PC-3 (cell line): ENCODE results near the gene SLC9B2. TPM values are rescaled to one million over a fixed set of nuclear protein-coding genes. Genes with fewer than 3 reads are reported as not detected.

Source experiments
- ATAC-seq: fragments of 200-7000 bp; cut with Tn5 transposase; 2 replicates; pipeline ENCODE4 v1.9.1; 2020; ENCODE audit warnings: mild to moderate bottlenecking, moderate library complexity
- BruUV-seq: library from RNA; stranded (reverse); fragments of 400-500 nt; replicated peaks from 2 replicates; lab custom pipeline; 2021; lab: Mats Ljungman, UMichigan
- CTCF ChIA-PET: fragments of 300-600 bp; sonication (Branson Sonifier 250); formaldehyde crosslinking; loops from one replicate; lab custom pipeline; 2022; ENCODE audit warnings: antibody characterized with exemption; lab: Charles Lee
- POLR2A ChIA-PET: fragments of 300-600 bp; sonication (Branson Sonifier 250); formaldehyde crosslinking; loops from one replicate; lab custom pipeline; 2022; ENCODE audit warnings: antibody characterized with exemption; ENCODE audit not compliant: unreplicated experiment; lab: Charles Lee
- DNase-seq: peaks from one replicate; pipeline ENCODE4 v3.0.0-alpha.2; 2015
- H2AFZ ChIP-seq: fragments of 300-600 bp; sonication (generic); 2 replicates; pipeline ENCODE4 v1.6.0; 2016; ENCODE audit warnings: antibody characterized with exemption, low read length
- H3F3A ChIP-seq: fragments of 300-600 bp; sonication (generic); one replicate; pipeline ENCODE4 v1.6.0; 2017; ENCODE audit warnings: antibody characterized with exemption, low read length, control low read depth, mild to moderate bottlenecking; ENCODE audit not compliant: unreplicated experiment
- H3K27ac ChIP-seq: fragments of 300-600 bp; sonication (generic); 2 replicates; pipeline ENCODE4 v1.5.1; 2016; ENCODE audit warnings: mild to moderate bottlenecking, low read length
- H3K27me3 ChIP-seq: fragments of 300-600 bp; sonication (generic); 2 replicates; pipeline ENCODE4 v1.6.1; 2016; ENCODE audit warnings: low read length, mixed read lengths
- H3K36me3 ChIP-seq: fragments of 300-600 bp; sonication (generic); 2 replicates; pipeline ENCODE4 v1.6.1; 2016; ENCODE audit warnings: low read depth, mixed run types, low read length, mixed read lengths
- H3K4me1 ChIP-seq: fragments of 300-600 bp; sonication (generic); 2 replicates; pipeline ENCODE4 v1.5.1; 2016; ENCODE audit warnings: low read length; ENCODE audit not compliant: insufficient read depth
- H3K4me2 ChIP-seq: fragments of 300-600 bp; sonication (generic); 2 replicates; pipeline ENCODE4 v1.6.0; 2016; ENCODE audit warnings: low read length
- H3K4me3 ChIP-seq: fragments of 300-600 bp; sonication (generic); 2 replicates; pipeline ENCODE4 v1.5.1; 2016; ENCODE audit warnings: mild to moderate bottlenecking, low read length, mixed read lengths
- H3K79me2 ChIP-seq: fragments of 300-600 bp; sonication (generic); 2 replicates; pipeline ENCODE4 v1.6.1; 2017; ENCODE audit warnings: low read length, mixed read lengths
- H3K9ac ChIP-seq: fragments of 300-600 bp; sonication (generic); 2 replicates; pipeline ENCODE4 v1.6.0; 2016; ENCODE audit warnings: mild to moderate bottlenecking, low read length
- H3K9me2 ChIP-seq: fragments of 300-600 bp; sonication (generic); replicated peaks from 2 replicates; pipeline ENCODE4 v1.6.1; 2016; ENCODE audit warnings: mixed run types, low read length, mixed read lengths
- H3K9me3 ChIP-seq: fragments of 300-600 bp; sonication (generic); 2 replicates; pipeline ENCODE4 v1.6.1; 2016; ENCODE audit warnings: low read length, mixed read lengths
- H4K20me1 ChIP-seq: fragments of 300-600 bp; sonication (generic); 2 replicates; pipeline ENCODE4 v1.6.1; 2016; ENCODE audit warnings: low read length, mixed read lengths
- EZH2 ChIP-seq: fragments of 300-600 bp; sonication (generic); IDR thresholded peaks from one replicate; pipeline ENCODE4 v1.6.1; 2017; ENCODE audit warnings: antibody characterized with exemption, mild to moderate bottlenecking, low read length; ENCODE audit not compliant: unreplicated experiment
- EZH2phosphoT487 ChIP-seq: fragments of 300-600 bp; sonication (generic); IDR thresholded peaks from 2 replicates; pipeline ENCODE4 v1.6.1; 2018; ENCODE audit warnings: mild to moderate bottlenecking, antibody characterized with exemption, low read length, borderline replicate concordance
- intact Hi-C: fragments of 100-400 bp; cut with micrococcal nuclease; formaldehyde crosslinking; loops from 2 replicates; pipeline ENCODE4 v1.9.0; 2023
- total RNA-seq: library from RNA; depleted of rRNA; stranded (reverse); fragments of >200 nt; gene quantifications from 2 replicates; pipeline ENCODE4 v1.2.3, GENCODE V29; 2014
- TF ChIP-seq, protein P1 (sequence below): fragments of 300-600 bp; sonication (generic); conservative IDR thresholded peaks from 2 replicates; pipeline ENCODE4 v1.5.1; 2017; ENCODE audit warnings: antibody characterized with exemption, low read depth, mild to moderate bottlenecking, low read length

The SLC9B2 gene
- total RNA-seq, 1 experiment from 2014 or later = 13.6 TPM

DNA sequence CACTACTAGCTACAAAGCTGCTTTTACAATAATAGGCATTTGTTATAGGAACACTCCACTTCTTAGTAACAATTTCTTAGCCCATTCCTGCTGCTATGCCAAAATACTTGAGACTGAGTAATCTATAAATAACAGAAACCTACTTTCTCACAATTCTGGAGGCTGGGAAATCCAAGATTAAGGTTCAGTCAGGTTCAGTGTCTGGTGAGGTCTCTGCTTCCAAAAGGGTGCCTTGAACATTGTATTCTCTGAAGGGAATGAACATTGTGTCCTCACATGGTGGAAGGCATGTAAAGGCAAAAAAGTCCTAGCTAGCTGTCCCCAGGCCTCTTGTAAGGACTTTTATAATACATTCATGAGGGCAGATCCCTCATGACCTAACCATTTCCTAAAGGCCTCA is 64.0 kb downstream of the SLC9B2 start:
- H3K9me3 ChIP-seq = no peaks in the 10 kb centered on the region
- intact Hi-C loops = no loop called here
- DNase-seq (no peak), ATAC-seq (no peak)
- H4K20me1 ChIP-seq = no peaks in the 10 kb centered on the region
- no TSS peak for BruUV-seq
- H3K9me2 ChIP-seq = no peaks in the 10 kb centered on the region
- no peak overlapping the region for H3K4me3 ChIP-seq
- CTCF ChIA-PET = interaction anchor here (0.6 kb wide), 1 partner anchor 582 kb away, joined by 3 read pairs; no protein-coding TSS in a partner anchor
- H3K4me2 ChIP-seq = no peak overlapping the region
- H3K36me3 ChIP-seq = no peaks in the 10 kb centered on the region
- H3F3A ChIP-seq = no peaks in the 10 kb centered on the region
- POLR2A ChIA-PET = no interaction called here
- H3K27ac ChIP-seq = no peak overlapping the region
- H3K27me3 ChIP-seq = no peaks in the 10 kb centered on the region
- H3K4me1 ChIP-seq = peaks cover 20% of the 10 kb centered on the region
- no peak overlapping the region for H3K9ac ChIP-seq
- H3K79me2 ChIP-seq = no peaks in the 10 kb centered on the region
- TF ChIP-seq, protein P1, sequence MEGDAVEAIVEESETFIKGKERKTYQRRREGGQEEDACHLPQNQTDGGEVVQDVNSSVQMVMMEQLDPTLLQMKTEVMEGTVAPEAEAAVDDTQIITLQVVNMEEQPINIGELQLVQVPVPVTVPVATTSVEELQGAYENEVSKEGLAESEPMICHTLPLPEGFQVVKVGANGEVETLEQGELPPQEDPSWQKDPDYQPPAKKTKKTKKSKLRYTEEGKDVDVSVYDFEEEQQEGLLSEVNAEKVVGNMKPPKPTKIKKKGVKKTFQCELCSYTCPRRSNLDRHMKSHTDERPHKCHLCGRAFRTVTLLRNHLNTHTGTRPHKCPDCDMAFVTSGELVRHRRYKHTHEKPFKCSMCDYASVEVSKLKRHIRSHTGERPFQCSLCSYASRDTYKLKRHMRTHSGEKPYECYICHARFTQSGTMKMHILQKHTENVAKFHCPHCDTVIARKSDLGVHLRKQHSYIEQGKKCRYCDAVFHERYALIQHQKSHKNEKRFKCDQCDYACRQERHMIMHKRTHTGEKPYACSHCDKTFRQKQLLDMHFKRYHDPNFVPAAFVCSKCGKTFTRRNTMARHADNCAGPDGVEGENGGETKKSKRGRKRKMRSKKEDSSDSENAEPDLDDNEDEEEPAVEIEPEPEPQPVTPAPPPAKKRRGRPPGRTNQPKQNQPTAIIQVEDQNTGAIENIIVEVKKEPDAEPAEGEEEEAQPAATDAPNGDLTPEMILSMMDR = no peak
- TF ChIP-seq EZH2 = no peak
- TF ChIP-seq EZH2phosphoT487 = no peak
- no peak overlapping the region for H2AFZ ChIP-seq

DNA sequence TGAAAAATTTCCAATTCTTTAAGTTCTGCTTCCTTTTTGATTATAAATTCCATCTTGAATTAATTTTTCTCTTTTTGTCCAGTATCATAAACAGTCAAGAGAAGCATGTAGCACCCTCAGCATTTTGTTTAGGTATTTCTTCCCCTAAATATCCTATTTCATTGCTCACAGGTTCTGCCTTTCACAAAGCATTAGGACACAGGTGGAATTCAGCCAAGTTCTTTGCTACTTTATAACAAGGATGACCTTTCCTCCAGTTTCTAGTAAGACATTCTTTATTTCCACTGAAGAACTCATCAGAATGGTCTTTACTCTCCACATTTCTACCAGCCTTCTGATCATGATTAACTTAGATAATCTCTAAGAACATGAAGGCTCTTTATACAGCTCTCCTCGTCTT is 64.5 kb downstream of the SLC9B2 start:
- H3K79me2 ChIP-seq = no peaks in the 10 kb centered on the region
- H3K4me3 ChIP-seq = no peak overlapping the region
- no peaks in the 10 kb centered on the region for H4K20me1 ChIP-seq
- H3K27me3 ChIP-seq = no peaks in the 10 kb centered on the region
- H3K9me3 ChIP-seq = no peaks in the 10 kb centered on the region
- BruUV-seq = no TSS peak
- no peaks in the 10 kb centered on the region for H3K36me3 ChIP-seq
- intact Hi-C loops = no loop called here
- no peaks in the 10 kb centered on the region for H3K9me2 ChIP-seq
- TF ChIP-seq EZH2 (no peak), EZH2phosphoT487 (no peak)
- TF ChIP-seq, protein P1 = no peak
- H3K9ac ChIP-seq = no peak overlapping the region
- POLR2A ChIA-PET = no interaction called here
- no peaks in the 10 kb centered on the region for H3F3A ChIP-seq
- ATAC-seq (peak; percentile 24), DNase-seq (peak; percentile 55)
- H3K4me2 ChIP-seq = 0 out of 2 replicates have a peak overlapping the region, but pooled peaks have one; percentile 21
- H3K4me1 ChIP-seq = peaks cover 16% of the 10 kb centered on the region
- no peak overlapping the region for H3K27ac ChIP-seq
- no peak overlapping the region for H2AFZ ChIP-seq
- CTCF ChIA-PET = no interaction called here

GRCh38 chr4:103011378-103012025 is 65.1 kb downstream of the SLC9B2 start:
- intact Hi-C loops = no loop called here
- Histone ChIP-seq H3F3A (no peaks in the 10 kb centered on the region), H3K4me2 (no peak overlapping the region), H3K9me2 (no peaks in the 10 kb centered on the region), H3K4me3 (no peak overlapping the region), H3K79me2 (no peaks in the 10 kb centered on the region), H3K4me1 (peaks cover 12% of the 10 kb centered on the region), H3K36me3 (no peaks in the 10 kb centered on the region), H3K9ac (no peak overlapping the region), H3K27ac (no peak overlapping the region), H3K27me3 (no peaks in the 10 kb centered on the region), H4K20me1 (no peaks in the 10 kb centered on the region), H2AFZ (no peak overlapping the region), H3K9me3 (no peaks in the 10 kb centered on the region)
- no TSS peak for BruUV-seq
- TF ChIP-seq EZH2 = no peak
- TF ChIP-seq EZH2phosphoT487 = no peak
- TF ChIP-seq, protein P1 = no peak
- CTCF ChIA-PET = interaction anchor here (0.7 kb wide), 1 partner anchor 698 kb away, joined by 3 read pairs; no protein-coding TSS in a partner anchor
- POLR2A ChIA-PET = no interaction called here
- DNase-seq (peak; percentile 41), ATAC-seq (peak; percentile 58)
